ENCODE measurements around the gene SNAPC2.

Gene SNAPC2

DNA sequence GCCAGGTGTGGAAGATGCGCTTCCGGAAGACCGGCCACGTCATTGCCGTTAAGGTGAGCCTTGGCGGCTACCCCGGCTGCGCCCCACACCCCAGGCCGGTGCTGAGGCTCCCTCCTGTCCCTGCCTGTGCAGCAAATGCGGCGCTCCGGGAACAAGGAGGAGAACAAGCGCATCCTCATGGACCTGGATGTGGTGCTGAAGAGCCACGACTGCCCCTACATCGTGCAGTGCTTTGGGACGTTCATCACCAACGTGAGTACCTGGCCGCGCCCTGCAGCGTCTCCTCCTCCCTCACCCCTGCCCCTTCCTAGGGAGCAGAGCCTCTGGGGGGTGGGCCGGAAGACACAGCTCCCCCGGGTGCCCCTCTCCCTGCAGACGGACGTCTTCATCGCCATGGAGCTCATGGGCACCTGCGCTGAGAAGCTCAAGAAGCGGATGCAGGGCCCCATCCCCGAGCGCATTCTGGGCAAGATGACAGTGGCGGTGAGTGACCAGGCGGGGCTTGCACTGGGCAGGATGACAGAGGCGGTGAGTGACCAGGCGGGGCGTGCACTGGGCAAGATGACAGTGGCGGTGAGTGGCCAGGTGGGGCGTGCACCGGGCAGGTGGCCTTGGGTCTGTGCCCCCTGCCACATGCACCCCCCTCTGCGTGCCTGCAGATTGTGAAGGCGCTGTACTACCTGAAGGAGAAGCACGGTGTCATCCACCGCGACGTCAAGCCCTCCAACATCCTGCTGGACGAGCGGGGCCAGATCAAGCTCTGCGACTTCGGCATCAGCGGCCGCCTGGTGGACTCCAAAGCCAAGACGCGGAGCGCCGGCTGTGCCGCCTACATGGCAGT is 9.6 kb upstream of the SNAPC2 start:
- no peak overlapping the region for H3K4me3 ChIP-seq (ENCODE audit: low read depth, low read length)
- POLR2A ChIA-PET = no interaction called here
- DNase-seq (ENCODE audit: low read depth, low spot score) = no peak
- CTCF ChIA-PET = interaction anchor here (1.0 to 1.1 kb wide), 2 partner anchors 10 to 42 kb away, joined by 3 to 4 read pairs; partner anchors contain the start of gene SNAPC2
- TF ChIP-seq, protein P1, sequence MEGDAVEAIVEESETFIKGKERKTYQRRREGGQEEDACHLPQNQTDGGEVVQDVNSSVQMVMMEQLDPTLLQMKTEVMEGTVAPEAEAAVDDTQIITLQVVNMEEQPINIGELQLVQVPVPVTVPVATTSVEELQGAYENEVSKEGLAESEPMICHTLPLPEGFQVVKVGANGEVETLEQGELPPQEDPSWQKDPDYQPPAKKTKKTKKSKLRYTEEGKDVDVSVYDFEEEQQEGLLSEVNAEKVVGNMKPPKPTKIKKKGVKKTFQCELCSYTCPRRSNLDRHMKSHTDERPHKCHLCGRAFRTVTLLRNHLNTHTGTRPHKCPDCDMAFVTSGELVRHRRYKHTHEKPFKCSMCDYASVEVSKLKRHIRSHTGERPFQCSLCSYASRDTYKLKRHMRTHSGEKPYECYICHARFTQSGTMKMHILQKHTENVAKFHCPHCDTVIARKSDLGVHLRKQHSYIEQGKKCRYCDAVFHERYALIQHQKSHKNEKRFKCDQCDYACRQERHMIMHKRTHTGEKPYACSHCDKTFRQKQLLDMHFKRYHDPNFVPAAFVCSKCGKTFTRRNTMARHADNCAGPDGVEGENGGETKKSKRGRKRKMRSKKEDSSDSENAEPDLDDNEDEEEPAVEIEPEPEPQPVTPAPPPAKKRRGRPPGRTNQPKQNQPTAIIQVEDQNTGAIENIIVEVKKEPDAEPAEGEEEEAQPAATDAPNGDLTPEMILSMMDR (IDR thresholded peaks at IDR 0.05; ENCODE audit: insufficient read depth, low read length, missing control alignments) = no peak

DNA sequence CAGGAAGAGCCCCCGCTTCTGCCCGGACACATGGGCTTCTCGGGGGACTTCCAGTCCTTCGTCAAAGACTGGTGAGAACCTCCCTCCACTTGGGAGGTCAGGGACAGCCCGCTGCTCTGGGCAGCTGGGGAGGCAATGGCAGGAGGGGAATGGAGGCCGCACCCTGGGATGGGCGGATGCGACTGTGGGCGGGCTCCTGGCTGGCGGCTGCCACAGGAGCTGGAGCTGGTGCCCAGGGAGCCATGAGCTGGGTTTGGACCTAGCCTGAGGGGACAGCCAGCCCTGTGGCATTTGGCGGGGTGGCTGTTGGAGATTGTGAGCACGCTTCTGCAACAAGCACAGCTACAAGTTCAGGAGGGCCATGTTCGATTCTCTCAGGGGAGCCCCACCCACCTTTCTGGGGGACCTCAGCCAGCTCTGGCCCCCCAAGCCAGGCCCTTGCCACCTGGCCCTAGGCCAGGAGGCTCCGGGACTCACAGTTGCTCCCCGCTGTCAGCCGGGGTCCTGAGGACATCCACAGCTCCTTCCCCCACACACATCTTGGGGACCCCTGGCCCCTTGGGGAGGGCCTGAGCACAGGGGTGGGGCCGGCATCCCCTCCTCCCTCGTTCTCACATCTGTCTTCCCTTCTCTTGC is 8.5 kb upstream of the SNAPC2 start:
- POLR2A ChIA-PET = interaction anchor here (1.0 kb wide), 2 partner anchors 8 to 9 kb away, joined by 3 to 7 read pairs; partner anchors contain the start of genes MAP2K7 and SNAPC2
- DNase-seq (ENCODE audit: low read depth, low spot score) = no peak
- TF ChIP-seq, protein P1 (IDR thresholded peaks at IDR 0.05; ENCODE audit: insufficient read depth, low read length, missing control alignments) = no peak
- H3K4me3 ChIP-seq (ENCODE audit: low read depth, low read length) = no peak overlapping the region
- CTCF ChIA-PET = interaction anchor here (1.1 kb wide), 1 partner anchor 9 kb away, joined by 4 read pairs; the partner anchor contains the start of gene SNAPC2

GRCh38 chr19:7912144-7912696 is 7.9 kb upstream of the SNAPC2 start:
- CTCF ChIA-PET = interaction anchor here (1.4 kb wide), 1 partner anchor 9 kb away, joined by 3 read pairs; the partner anchor contains the start of gene MAP2K7
- H3K4me3 ChIP-seq (ENCODE audit: low read depth, low read length) = no peak overlapping the region
- no peak for DNase-seq (ENCODE audit: low read depth, low spot score)
- TF ChIP-seq, protein P1 (IDR thresholded peaks at IDR 0.05; ENCODE audit: insufficient read depth, low read length, missing control alignments) = no peak
- POLR2A ChIA-PET = interaction anchor here (1.0 kb wide), 2 partner anchors 8 to 9 kb away, joined by 3 to 7 read pairs; partner anchors contain the start of genes MAP2K7 and SNAPC2

GRCh38 chr19:7912697-7913564 is 7.2 kb upstream of the SNAPC2 start:
- TF ChIP-seq, protein P1 (IDR thresholded peaks at IDR 0.05; ENCODE audit: insufficient read depth, low read length, missing control alignments) = no peak
- CTCF ChIA-PET = interaction anchor here (1.4 kb wide), 1 partner anchor 9 kb away, joined by 3 read pairs; the partner anchor contains the start of gene MAP2K7

GRCh38 chr19:7913652-7914051 is 6.5 kb upstream of the SNAPC2 start:
- no peak overlapping the region for H3K4me3 ChIP-seq (ENCODE audit: low read depth, low read length)
- ChIA-PET CTCF (no interaction called here), POLR2A (no interaction called here)
- TF ChIP-seq, protein P1 (IDR thresholded peaks at IDR 0.05; ENCODE audit: insufficient read depth, low read length, missing control alignments) = no peak
- DNase-seq (ENCODE audit: low read depth, low spot score) = no peak

More at GRCh38 chr19:7912697-7913564, 7.2 kb upstream of the SNAPC2 start:
- POLR2A ChIA-PET = no interaction called here
- H3K4me3 ChIP-seq (ENCODE audit: low read depth, low read length) = no peak overlapping the region
- DNase-seq (ENCODE audit: low read depth, low spot score) = no peak

Measured in AG04449 (cell line).